GM23248 (cell line): ENCODE data around the gene DMTF1.
"Not testable (repeated sequence)": the region's sequence is repeated elsewhere in the genome, so short reads cannot be mapped to it uniquely, and the experiment has no call there.

Source experiments
- EZH2 ChIP-seq: fragments of 200-600 bp; sonication (generic); IDR thresholded peaks from 2 replicates; pipeline ENCODE4 v1.6.1; 2018; ENCODE audit warnings: antibody characterized with exemption, mild to moderate bottlenecking; ENCODE audit not compliant: insufficient read depth, poor library complexity, severe bottlenecking
- EZH2phosphoT487 ChIP-seq: fragments of 200-600 bp; sonication (generic); IDR thresholded peaks from 2 replicates; pipeline ENCODE4 v1.6.1; 2018; ENCODE audit warnings: antibody characterized with exemption, moderate library complexity, mild to moderate bottlenecking, low read depth; ENCODE audit not compliant: insufficient read depth

GRCh38 chr7:87245671-87246070 lies 93.4 kb downstream of the DMTF1 start:
- not testable (repeated sequence) for TF ChIP-seq EZH2, EZH2phosphoT487
